ENCODE data around the gene RERE.

The RERE gene

GRCh38 chr1:8416881-8417280, 400.6 kb downstream of the RERE start:
- no peak for DNase-seq

GRCh38 chr1:8415526-8416278, 401.7 kb downstream of the RERE start:
- no peak for DNase-seq

GRCh38 chr1:8412183-8412831, 405.1 kb downstream of the RERE start:
- no peak for DNase-seq

GRCh38 chr1:8411803-8412182, 405.6 kb downstream of the RERE start:
- no peak for DNase-seq

GRCh38 chr1:8410791-8411190, 406.6 kb downstream of the RERE start:
- no peak for DNase-seq

GRCh38 chr1:8409606-8410005, 407.8 kb downstream of the RERE start:
- DNase-seq = no peak

GRCh38 chr1:8409106-8409505, 408.3 kb downstream of the RERE start:
- peak; percentile 58 for DNase-seq

- DNase-seq = peak; percentile 77
Observed at GRCh38 chr1:8408151-8408839, 409.1 kb downstream of the RERE start.

- DNase-seq = no peak
Observed at GRCh38 chr1:8407652-8408051, 409.8 kb downstream of the RERE start.

GRCh38 chr1:8406960-8407359, 410.5 kb downstream of the RERE start:
- DNase-seq = no peak

- no peak for DNase-seq
Observed at GRCh38 chr1:8406011-8406410, 411.4 kb downstream of the RERE start.

- no peak for DNase-seq
Observed at GRCh38 chr1:8404460-8405370, 412.7 kb downstream of the RERE start.

GRCh38 chr1:8402109-8402710, 415.2 kb downstream of the RERE start:
- DNase-seq = no peak

GRCh38 chr1:8398677-8399076, 418.8 kb downstream of the RERE start:
- no peak for DNase-seq

- no peak for DNase-seq
Observed at GRCh38 chr1:8398086-8398485, 419.4 kb downstream of the RERE start.

- DNase-seq = no peak
Observed at GRCh38 chr1:8397511-8397910, 419.9 kb downstream of the RERE start.

GRCh38 chr1:8396786-8397406, 420.5 kb downstream of the RERE start:
- DNase-seq = peak; percentile 86

- peak; percentile 86 for DNase-seq
Observed at GRCh38 chr1:8396083-8396785, 421.2 kb downstream of the RERE start.

- DNase-seq = no peak
Observed at GRCh38 chr1:8395433-8395866, 422.0 kb downstream of the RERE start.

- DNase-seq = no peak
Observed at GRCh38 chr1:8394456-8395321, 422.8 kb downstream of the RERE start.

Measured in eye (tissue), 1 donor.